ENCODE measurements around the gene MED12L. TPM values are rescaled to one million over a fixed set of nuclear protein-coding genes. Genes with fewer than 3 reads are reported as not detected.

The MED12L gene
- polyA plus RNA-seq, 1 donor from 2014 or later: 28.5 TPM

- Histone ChIP-seq H3K4me2 (ENCODE audit: low read length) (no peak overlapping the region), H3K36me3 (ENCODE audit: insufficient read depth, low read length) (no peaks in the 10 kb centered on the region), H3K27me3 (ENCODE audit: insufficient read depth, low read depth, low read length) (no peaks in the 10 kb centered on the region), H3F3A (ENCODE audit: insufficient read depth, low read length, poor library complexity, severe bottlenecking) (no peaks in the 10 kb centered on the region), H3K4me3 (ENCODE audit: low read length) (no peak overlapping the region), H2AFZ (ENCODE audit: low read depth, low read length) (no peak overlapping the region), H3K9ac (ENCODE audit: low read length) (no peak overlapping the region), H4K20me1 (ENCODE audit: insufficient read depth) (peaks cover 2% of the 10 kb centered on the region), H3K79me2 (replicated peaks; ENCODE audit: insufficient read depth, low read length) (no peaks in the 10 kb centered on the region), H3K9me3 (ENCODE audit: low read length) (no peaks in the 10 kb centered on the region), H3K9me2 (ENCODE audit: insufficient read depth, low read length) (no peaks in the 10 kb centered on the region), H3K27ac (ENCODE audit: low read length) (no peak overlapping the region)
- TF ChIP-seq TAF1 (IDR thresholded peaks at IDR 0.05; ENCODE audit: low read depth) (no peak), RAD21 (conservative IDR thresholded peaks at IDR 0.05) (no peak), EP300 (conservative IDR thresholded peaks at IDR 0.05; ENCODE audit: poor library complexity, severe bottlenecking) (no peak), CTCF (IDR thresholded peaks at IDR 0.05; ENCODE audit: poor library complexity, severe bottlenecking) (no peak), EZH2 (IDR thresholded peaks at IDR 0.05; ENCODE audit: borderline replicate concordance, insufficient read depth, low read length, poor library complexity, severe bottlenecking) (no peak), POLR2AphosphoS5 (IDR thresholded peaks at IDR 0.05) (no peak)
Observed at GRCh38 chr3:151219056-151219455, 133.6 kb downstream of the MED12L start.

- no peaks in the 10 kb centered on the region for H3K9me3 ChIP-seq (ENCODE audit: low read length)
- H2AFZ ChIP-seq (ENCODE audit: low read depth, low read length): no peak overlapping the region
- no peak overlapping the region for H3K27ac ChIP-seq (ENCODE audit: low read length)
- no peak overlapping the region for H3K4me3 ChIP-seq (ENCODE audit: low read length)
- H3K27me3 ChIP-seq (ENCODE audit: insufficient read depth, low read depth, low read length): no peaks in the 10 kb centered on the region
- no peak overlapping the region for H3K9ac ChIP-seq (ENCODE audit: low read length)
- no peaks in the 10 kb centered on the region for H3K79me2 ChIP-seq (replicated peaks; ENCODE audit: insufficient read depth, low read length)
- TF ChIP-seq RAD21 (conservative IDR thresholded peaks at IDR 0.05) (no peak), SMC3 (conservative IDR thresholded peaks at IDR 0.05; ENCODE audit: poor library complexity) (no peak), POLR2AphosphoS5 (IDR thresholded peaks at IDR 0.05) (no peak), MXI1 (conservative IDR thresholded peaks at IDR 0.05; ENCODE audit: poor library complexity, severe bottlenecking) (no peak), REST (IDR thresholded peaks at IDR 0.05; ENCODE audit: borderline replicate concordance) (no peak), EP300 (conservative IDR thresholded peaks at IDR 0.05; ENCODE audit: poor library complexity, severe bottlenecking) (no peak), TAF1 (IDR thresholded peaks at IDR 0.05; ENCODE audit: low read depth) (no peak)
- no peak overlapping the region for H3K4me2 ChIP-seq (ENCODE audit: low read length)
- peaks cover 5% of the 10 kb centered on the region for H3K36me3 ChIP-seq (ENCODE audit: insufficient read depth, low read length)
- H3F3A ChIP-seq (ENCODE audit: insufficient read depth, low read length, poor library complexity, severe bottlenecking): no peaks in the 10 kb centered on the region
- peaks cover 4% of the 10 kb centered on the region for H4K20me1 ChIP-seq (ENCODE audit: insufficient read depth)
- no peaks in the 10 kb centered on the region for H3K9me2 ChIP-seq (ENCODE audit: insufficient read depth, low read length)
Observed at GRCh38 chr3:151224268-151224866, 138.9 kb downstream of the MED12L start.
